Ovary (tissue), 9 donors: ENCODE results near the gene EXOC3. TPM values are rescaled to one million over a fixed set of nuclear protein-coding genes. Genes with fewer than 3 reads are reported as not detected.

Experiments used
- DNase-seq, 5 donors: peaks; one replicate each; pipeline ENCODE4 v3.0.0-alpha.2; 2019 to 2020
- H3K27ac ChIP-seq, 2 donors: fragments of 200-600 bp; one replicate each; pipeline versions ENCODE4 v1.5.1 to v1.8.0; 2019 to 2022
- H3K27me3 ChIP-seq: fragments of 200-600 bp; one replicate; pipeline ENCODE4 v1.8.0; 2022
- H3K36me3 ChIP-seq: fragments of 200-600 bp; sonication (generic); one replicate; pipeline ENCODE4 v1.5.1; 2019
- H3K4me1 ChIP-seq: one replicate; pipeline ENCODE4 v1.8.1; 2013; ENCODE audit warnings: mild to moderate bottlenecking, moderate library complexity; ENCODE audit not compliant: insufficient read depth
- H3K4me3 ChIP-seq: fragments of 200-600 bp; sonication (generic); one replicate; pipeline ENCODE4 v1.5.1; 2017
- H3K9me3 ChIP-seq, 2 donors: fragments of 200-600 bp in 1 of 2; sonication (generic) in 1 of 2; one replicate each; pipeline versions ENCODE4 v1.5.1 to v1.8.1; 2013 to 2019; ENCODE audit warnings: mild to moderate bottlenecking in 1 of 2, moderate library complexity in 1 of 2
- EP300 ChIP-seq: sonication (generic); formaldehyde crosslinking; IDR thresholded peaks from one replicate; pipeline ENCODE4 v1.6.1; 2017; ENCODE audit warnings: antibody characterized with exemption
- POLR2A ChIP-seq: fragments of 450-650 bp; IDR thresholded peaks from one replicate; pipeline ENCODE4 v1.6.1; 2017; ENCODE audit warnings: antibody characterized with exemption, mild to moderate bottlenecking, moderate library complexity
- WGBS, 3 donors: extraction: QIAGEN DNeasy Blood & Tissue Kit in 1 of 3; methylation state at CpG; one replicate each; pipeline versions ENCODE4 v1.1.5 to v1.1.7; 2013 to 2017; 5-methylcytosine and 5-hydroxymethylcytosine counted together
- intact Hi-C, 4 donors: fragments of 100-400 bp; cut with DNase I; formaldehyde crosslinking; loops; one replicate each; pipeline versions ENCODE4 v1.11.0 to v1.15.1; 2022 to 2023
- polyA plus RNA-seq, 2 donors: library from polyadenylated mRNA; stranded (reverse); fragments of 200-250 nt in 1 of 2; fragments of 350-450 nt in 1 of 2; fragmentation: Illumina TruSeq in 1 of 2; extraction: RNeasy Lipid Tissue Mini Kit (QIAGEN cat#74804) in 1 of 2; gene quantifications; one replicate each; pipeline ENCODE4 v1.2.3, GENCODE V29; 2013 to 2014
- total RNA-seq, 7 donors: library from RNA; depleted of rRNA in 2 of 7; stranded (reverse); fragments of >200 nt in 2 of 7; fragmentation: NEBNext Ultra II Directional in 3 of 7; extraction: Animal tissue kit (Norgen Biotek cat#: 25700) in 3 of 7; gene quantifications; one replicate each; pipeline versions ENCODE4 v1.1.0 to v1.2.4, GENCODE V29; 2016 to 2023
- TF ChIP-seq, protein P1 (sequence below), 3 donors: fragments of 450-650 bp in 2 of 3; fragments of 200-600 bp in 1 of 3; IDR thresholded peaks; one replicate each; pipeline versions ENCODE4 v1.5.1 to v1.8.0; 2016 to 2022; ENCODE audit warnings: antibody characterized with exemption in 3 of 3, mild to moderate bottlenecking in 1 of 3
- donor health status: DM: no; HTN: no; CAD: no; lungs with moderate emphysema.
- donor health status: DM: no; HTN: no; CAD: no.
- donor health status: Bipolar disorder and iron deficiency.
- donor health status: DM: yes; HTN: yes; CAD: no.
- donor health status: DM: no; HTN: no; CAD: no.
- donor health status: DM: yes; HTN: yes; CAD: no.

EXOC3 gene
- total and polyA plus RNA-seq, 9 donors = 25.5 to 67.4 (median 49.4) TPM

DNA sequence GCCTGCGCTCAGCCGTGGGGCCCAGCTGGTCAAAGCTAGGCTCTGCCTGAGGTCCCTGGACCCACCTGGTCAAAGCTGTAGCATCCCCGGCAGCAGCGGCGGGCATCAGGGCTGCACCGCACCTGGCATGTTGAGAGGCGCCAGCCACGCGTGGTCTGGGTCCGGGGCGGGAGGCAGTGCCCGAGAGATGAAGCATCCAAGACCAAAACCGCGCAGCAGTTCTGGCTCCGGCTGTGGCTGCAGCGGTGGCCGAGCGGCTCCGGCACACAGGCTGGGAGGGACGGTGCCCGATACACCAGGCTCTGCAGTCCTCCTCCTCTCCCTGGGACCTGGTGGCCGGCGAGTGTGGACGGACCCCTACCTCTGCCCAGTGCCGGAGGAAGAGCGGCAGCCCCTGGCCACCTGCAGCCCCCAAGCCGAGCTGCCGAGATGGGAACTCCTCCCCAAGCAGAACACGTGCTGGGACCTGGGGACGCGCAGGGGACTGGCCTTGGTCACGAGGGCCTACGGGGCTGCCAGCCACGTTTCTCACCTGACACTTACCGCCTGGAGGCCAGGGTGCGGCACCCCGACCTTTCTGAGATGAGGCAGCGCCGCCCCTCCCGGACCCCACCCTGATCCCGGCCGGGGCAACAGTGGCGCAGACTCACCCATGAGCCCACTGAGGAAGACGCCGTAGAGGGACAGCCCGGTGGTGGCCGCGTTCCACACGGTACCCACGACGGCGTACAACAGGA lies 48.3 kb downstream of the EXOC3 start:
- H3K36me3 ChIP-seq = no peaks in the 10 kb centered on the region
- H3K27ac ChIP-seq = no peak overlapping the region
- WGBS, 3 donors = 90 to 95% (median 92%) methylated on average over 45 to 52 of the region's 52 CpGs
- no peak for DNase-seq
- intact Hi-C loops = no loop called here
- H3K4me3 ChIP-seq = no peak overlapping the region
- no peaks in the 10 kb centered on the region for H3K9me3 ChIP-seq
- TF ChIP-seq, protein P1, sequence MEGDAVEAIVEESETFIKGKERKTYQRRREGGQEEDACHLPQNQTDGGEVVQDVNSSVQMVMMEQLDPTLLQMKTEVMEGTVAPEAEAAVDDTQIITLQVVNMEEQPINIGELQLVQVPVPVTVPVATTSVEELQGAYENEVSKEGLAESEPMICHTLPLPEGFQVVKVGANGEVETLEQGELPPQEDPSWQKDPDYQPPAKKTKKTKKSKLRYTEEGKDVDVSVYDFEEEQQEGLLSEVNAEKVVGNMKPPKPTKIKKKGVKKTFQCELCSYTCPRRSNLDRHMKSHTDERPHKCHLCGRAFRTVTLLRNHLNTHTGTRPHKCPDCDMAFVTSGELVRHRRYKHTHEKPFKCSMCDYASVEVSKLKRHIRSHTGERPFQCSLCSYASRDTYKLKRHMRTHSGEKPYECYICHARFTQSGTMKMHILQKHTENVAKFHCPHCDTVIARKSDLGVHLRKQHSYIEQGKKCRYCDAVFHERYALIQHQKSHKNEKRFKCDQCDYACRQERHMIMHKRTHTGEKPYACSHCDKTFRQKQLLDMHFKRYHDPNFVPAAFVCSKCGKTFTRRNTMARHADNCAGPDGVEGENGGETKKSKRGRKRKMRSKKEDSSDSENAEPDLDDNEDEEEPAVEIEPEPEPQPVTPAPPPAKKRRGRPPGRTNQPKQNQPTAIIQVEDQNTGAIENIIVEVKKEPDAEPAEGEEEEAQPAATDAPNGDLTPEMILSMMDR (IDR thresholded peaks at IDR 0.05) = no peak
- TF ChIP-seq POLR2A (no peak), EP300 (no peak)
- no peaks in the 10 kb centered on the region for H3K27me3 ChIP-seq
- no peaks in the 10 kb centered on the region for H3K4me1 ChIP-seq

- H3K27me3 ChIP-seq = no peaks in the 10 kb centered on the region
These were observed 48.8 kb downstream of the EXOC3 start for GRCh38 chr5:491856-492155.

DNA sequence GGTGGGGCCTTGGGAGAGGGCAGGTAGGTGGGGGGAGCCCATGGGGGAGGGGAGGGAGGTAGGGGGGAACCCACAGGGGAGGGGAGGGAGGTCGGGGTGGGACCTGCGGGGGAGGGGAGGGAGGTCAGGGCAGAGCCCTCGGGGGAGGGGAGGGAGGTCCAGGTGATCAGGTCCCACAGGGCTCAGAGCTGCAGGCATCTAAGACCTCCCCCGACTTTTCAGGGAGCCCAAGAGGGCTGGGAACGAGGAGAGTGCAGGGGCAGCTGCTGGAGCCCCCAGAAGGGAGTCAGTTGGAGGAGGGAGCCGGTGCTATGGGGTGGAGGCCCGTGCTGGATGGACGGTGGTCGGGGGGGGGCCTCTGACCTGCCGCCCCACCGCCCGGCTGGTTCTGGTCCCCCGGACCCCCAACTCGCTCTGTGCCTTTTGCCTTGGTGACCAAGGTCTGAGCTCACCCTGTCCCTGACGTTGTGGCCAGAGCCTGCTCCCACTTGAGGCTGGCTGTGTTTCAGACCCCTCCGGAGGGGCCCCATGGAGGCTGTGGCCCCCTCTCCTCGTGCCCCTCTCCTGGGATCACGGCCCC lies 49.4 kb downstream of the EXOC3 start:
- Histone ChIP-seq H3K9me3 (no peaks in the 10 kb centered on the region), H3K27me3 (no peaks in the 10 kb centered on the region), H3K4me3 (no peak overlapping the region), H3K27ac (no peak overlapping the region), H3K4me1 (no peaks in the 10 kb centered on the region), H3K36me3 (no peaks in the 10 kb centered on the region)
- TF ChIP-seq POLR2A (no peak), EP300 (no peak)
- TF ChIP-seq, protein P1 (IDR thresholded peaks at IDR 0.05) = no peak
- DNase-seq = no peak
- intact Hi-C loops = no loop called here
- WGBS, 3 donors = 39 to 52% (median 45%) methylated on average over 16 to 18 of the region's 18 CpGs

More at GRCh38 chr5:491856-492155, 48.8 kb downstream of the EXOC3 start:
- DNase-seq = no peak
- H3K4me3 ChIP-seq = no peak overlapping the region
- no peaks in the 10 kb centered on the region for H3K36me3 ChIP-seq
- no peaks in the 10 kb centered on the region for H3K4me1 ChIP-seq
- WGBS, 3 donors = 80 to 89% (median 84%) methylated on average over 14 to 19 of the region's 19 CpGs
- TF ChIP-seq, protein P1 (IDR thresholded peaks at IDR 0.05) = no peak
- no peak for TF ChIP-seq EP300
- TF ChIP-seq POLR2A = no peak
- intact Hi-C loops = no loop called here
- no peak overlapping the region for H3K27ac ChIP-seq
- H3K9me3 ChIP-seq = no peaks in the 10 kb centered on the region

DNA sequence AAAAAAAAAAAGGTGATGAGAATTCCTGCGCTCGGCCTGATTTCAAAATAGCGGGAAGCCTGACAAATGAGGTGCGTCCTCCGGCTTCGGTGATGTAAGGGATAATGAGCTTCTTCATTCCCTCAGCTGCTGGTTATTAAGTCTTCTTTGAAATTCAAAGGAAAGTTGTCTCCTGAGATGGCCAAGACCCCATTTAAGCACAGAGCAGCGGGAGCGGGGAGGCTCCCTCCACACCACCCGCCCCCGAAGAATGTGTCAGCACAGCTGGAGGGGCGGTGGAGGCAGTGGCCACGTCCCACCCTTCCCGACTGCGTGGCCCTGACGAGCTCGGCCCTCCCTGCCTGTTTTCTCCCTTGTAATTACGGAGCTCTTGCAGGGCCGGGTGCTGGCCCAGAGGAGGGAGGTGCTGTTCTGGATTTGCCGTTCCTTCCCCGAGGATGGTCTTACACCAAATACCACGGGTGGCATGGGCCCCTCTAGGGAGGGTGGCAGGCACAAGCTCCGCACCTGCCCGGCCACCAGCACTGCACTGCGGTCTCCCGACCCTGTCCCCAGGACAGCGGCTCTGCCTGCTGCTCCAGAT lies 50.2 kb downstream of the EXOC3 start:
- no peaks in the 10 kb centered on the region for H3K4me1 ChIP-seq
- intact Hi-C loops = no loop called here
- no peaks in the 10 kb centered on the region for H3K27me3 ChIP-seq
- H3K4me3 ChIP-seq = no peak overlapping the region
- 12 to 13% (median 12%) methylated on average over 23 to 26 of the region's 26 CpGs for WGBS, 3 donors
- no peaks in the 10 kb centered on the region for H3K9me3 ChIP-seq
- H3K36me3 ChIP-seq = no peaks in the 10 kb centered on the region
- no peak overlapping the region for H3K27ac ChIP-seq
- TF ChIP-seq POLR2A (no peak), EP300 (no peak)
- TF ChIP-seq, protein P1 (IDR thresholded peaks at IDR 0.05) = no peak
- no peak for DNase-seq
